ENCODE data around the gene LRRC4B.

LRRC4B gene

DNA sequence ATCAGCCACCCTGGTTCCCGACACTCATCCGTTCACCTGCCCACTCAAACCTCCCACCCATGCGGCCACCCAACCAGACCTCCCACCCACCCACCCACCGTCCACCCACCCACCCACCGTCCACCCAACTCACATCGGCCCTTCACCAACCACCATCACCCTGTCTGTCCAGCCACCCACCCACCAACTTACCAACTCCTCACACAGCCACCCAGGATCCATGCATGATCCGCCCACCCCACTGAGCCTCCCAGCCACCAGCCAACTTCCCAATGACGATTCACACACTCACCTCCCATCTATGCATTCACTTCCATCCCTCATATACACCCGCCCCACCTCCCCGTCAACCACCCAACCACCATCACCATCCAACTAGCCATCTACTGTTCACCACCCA lies 61.5 kb downstream of the LRRC4B start:
- TF ChIP-seq, protein P1, sequence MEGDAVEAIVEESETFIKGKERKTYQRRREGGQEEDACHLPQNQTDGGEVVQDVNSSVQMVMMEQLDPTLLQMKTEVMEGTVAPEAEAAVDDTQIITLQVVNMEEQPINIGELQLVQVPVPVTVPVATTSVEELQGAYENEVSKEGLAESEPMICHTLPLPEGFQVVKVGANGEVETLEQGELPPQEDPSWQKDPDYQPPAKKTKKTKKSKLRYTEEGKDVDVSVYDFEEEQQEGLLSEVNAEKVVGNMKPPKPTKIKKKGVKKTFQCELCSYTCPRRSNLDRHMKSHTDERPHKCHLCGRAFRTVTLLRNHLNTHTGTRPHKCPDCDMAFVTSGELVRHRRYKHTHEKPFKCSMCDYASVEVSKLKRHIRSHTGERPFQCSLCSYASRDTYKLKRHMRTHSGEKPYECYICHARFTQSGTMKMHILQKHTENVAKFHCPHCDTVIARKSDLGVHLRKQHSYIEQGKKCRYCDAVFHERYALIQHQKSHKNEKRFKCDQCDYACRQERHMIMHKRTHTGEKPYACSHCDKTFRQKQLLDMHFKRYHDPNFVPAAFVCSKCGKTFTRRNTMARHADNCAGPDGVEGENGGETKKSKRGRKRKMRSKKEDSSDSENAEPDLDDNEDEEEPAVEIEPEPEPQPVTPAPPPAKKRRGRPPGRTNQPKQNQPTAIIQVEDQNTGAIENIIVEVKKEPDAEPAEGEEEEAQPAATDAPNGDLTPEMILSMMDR (IDR thresholded peaks at IDR 0.05; ENCODE audit: extremely low read depth, insufficient read depth, missing control alignments): no peak
- in situ Hi-C loops (cut with MboI; ENCODE audit: low pct_unique_long_range_greater_than_20kb, low sequenced_read_pairs, unreplicated experiment): no loop called here
- no peak for DNase-seq (ENCODE audit: low spot score)

DNA sequence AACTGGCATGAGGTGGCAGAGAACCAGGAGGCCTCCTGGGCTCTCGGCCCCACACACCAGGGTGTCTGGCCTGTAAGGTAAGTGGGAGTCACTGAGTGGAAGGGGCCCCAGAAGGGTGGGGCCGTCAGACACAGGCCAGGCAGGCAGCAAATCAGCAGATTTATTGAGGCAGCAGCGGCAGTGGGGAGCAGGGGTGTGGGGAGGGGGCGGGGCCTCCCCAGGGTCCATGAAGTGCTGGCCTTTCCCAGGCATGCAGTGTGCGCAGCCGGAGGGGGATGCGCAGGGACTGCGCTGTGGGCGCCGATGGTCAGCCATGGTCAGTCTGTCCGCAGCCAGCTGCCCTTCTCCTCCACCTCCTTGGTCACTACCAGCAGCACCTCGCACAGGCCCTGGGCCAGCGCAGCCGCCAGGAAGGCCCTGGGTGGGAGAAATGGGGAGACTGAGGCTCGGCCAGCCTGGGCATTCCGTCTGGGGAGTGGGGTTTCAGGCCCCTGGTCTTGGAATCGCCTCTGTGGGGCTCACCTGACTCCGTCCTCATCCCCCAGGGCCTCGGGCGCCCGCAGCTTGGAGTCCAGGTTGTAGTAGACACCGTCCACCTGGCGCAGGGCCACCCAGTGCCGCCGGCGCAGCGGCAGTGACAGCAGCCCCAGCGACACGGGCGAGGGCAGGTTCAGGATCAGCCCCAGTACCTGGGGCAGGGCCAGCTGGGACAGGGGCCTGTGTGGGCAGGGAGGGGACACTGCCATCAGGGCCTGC lies 62.2 kb downstream of the LRRC4B start:
- no peak for DNase-seq (ENCODE audit: low spot score)
- TF ChIP-seq, protein P1 (IDR thresholded peaks at IDR 0.05; ENCODE audit: extremely low read depth, insufficient read depth, missing control alignments): no peak
- in situ Hi-C loops (cut with MboI; ENCODE audit: low pct_unique_long_range_greater_than_20kb, low sequenced_read_pairs, unreplicated experiment): no loop called here

DNA sequence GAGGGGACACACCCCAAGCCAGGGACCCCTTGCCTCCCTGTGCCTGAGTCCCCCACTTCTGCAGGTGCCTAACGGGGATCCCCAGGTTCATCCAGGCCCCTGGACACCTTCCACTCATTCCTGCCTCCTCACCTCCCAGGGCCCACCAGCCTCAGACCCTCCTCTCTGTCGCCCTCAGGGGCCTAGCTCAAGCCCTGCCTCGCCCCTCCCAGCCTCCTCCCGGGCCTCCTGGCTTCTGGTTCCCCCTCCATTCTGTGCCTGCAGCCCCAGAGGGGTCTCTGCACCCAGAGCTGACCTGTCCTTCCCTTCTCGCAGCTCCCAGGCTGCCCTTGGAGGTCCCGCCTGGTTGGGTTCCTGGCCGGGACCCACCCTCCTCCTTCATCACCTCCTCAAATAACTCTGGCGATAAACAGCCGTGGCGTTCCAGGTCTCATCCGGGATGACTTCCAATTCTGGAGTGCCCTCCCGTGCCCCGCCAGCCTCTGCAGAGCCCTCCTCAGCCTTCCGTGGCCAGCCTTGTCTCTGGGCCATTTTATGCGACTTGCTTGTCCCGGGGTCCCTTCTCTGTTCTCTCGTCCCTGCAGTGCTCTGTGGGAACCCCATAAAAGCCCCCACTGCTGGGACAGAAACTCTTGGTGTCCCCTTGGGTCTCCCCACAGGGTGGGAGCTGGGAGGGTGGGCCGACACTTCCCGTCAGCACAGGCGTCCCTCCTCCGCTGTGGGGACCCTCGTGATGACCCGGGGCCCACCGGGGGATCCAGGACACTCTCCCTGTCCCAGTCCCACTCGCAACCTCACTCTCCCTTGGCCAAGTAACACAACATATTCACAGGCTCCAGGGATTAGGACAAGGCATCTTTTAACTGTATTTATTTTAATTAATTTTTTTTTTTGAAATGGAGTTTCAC lies 66.4 kb downstream of the LRRC4B start:
- in situ Hi-C loops (cut with MboI; ENCODE audit: low pct_unique_long_range_greater_than_20kb, low sequenced_read_pairs, unreplicated experiment): no loop called here
- no peak for DNase-seq (ENCODE audit: low spot score)
- TF ChIP-seq, protein P1 (IDR thresholded peaks at IDR 0.05; ENCODE audit: extremely low read depth, insufficient read depth, missing control alignments): no peak

DNA sequence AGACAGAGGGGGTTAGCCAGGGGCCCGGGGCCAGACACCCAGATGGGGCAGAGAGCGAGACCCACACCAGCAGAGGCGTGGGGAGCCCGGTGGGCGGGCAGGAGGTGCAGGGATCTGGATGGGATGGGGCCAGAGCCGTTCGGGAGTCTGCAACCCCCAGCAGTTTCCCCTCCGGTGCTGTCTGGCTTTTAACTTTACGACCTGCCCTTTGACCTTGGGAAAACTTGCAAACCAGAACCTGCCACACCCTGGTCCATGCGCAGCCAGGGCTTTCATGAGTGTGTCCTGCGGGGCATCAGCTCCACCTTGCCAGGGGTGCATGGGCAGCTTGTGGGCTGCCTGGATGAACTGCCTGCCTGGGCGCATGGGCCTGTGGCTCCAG lies 67.1 kb downstream of the LRRC4B start:
- TF ChIP-seq, protein P1 (IDR thresholded peaks at IDR 0.05; ENCODE audit: extremely low read depth, insufficient read depth, missing control alignments): no peak
- in situ Hi-C loops (cut with MboI; ENCODE audit: low pct_unique_long_range_greater_than_20kb, low sequenced_read_pairs, unreplicated experiment): no loop called here
- DNase-seq (ENCODE audit: low spot score): no peak

DNA sequence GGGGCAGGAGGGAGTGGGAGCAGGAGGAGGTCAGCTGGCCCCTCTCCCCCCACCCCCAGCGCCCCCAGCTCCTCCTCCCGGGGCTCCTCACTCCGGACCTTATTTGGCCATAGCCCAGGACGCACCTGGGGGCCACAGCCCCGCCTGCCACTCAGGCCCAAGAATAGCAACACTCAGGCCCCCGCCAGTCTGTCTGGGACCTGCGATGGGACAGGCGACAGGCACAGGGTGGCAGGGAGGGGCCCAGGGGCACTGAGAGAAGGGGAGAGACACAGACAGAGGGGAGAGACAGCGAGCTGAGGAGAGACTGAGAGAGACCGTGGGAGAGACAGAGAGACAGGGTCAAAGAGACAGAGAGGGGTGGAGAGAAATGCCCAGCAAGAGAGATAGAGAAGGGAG lies 67.5 kb downstream of the LRRC4B start:
- TF ChIP-seq, protein P1 (IDR thresholded peaks at IDR 0.05; ENCODE audit: extremely low read depth, insufficient read depth, missing control alignments): no peak
- in situ Hi-C loops (cut with MboI; ENCODE audit: low pct_unique_long_range_greater_than_20kb, low sequenced_read_pairs, unreplicated experiment): no loop called here
- no peak for DNase-seq (ENCODE audit: low spot score)

DNA sequence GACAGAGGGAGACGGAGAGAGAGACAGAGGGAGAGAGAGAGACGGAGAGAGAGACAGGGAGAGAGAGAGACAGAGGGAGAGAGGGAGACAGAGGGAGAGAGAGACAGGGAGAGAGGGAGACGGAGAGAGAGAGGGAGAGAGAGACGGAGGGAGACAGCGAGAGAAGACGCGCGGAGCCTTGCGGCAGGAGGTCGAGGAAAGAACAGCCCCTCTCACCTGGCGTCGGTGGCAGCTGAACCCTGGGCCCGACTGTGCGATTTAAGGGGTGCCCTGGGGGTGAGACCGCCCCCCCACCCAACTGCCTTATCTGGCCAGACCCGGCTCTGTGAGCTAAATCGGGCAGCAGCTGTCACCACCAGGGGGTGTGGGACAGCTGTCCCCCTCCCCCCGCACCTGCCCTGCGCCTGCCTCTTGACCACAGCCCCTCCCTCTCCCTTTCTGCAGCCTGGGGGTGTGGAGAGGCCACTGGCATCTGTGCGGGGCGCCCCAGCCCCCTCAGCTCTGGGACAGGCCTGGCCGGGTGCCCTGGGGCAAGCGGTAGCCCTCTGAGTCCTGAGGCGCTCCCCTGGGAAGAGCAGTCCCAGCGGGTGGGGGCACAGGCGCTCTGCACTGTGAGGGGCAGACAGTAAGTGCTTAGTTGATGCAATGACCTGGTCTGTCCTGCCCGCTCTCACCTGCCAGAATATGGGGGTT lies 68.0 kb downstream of the LRRC4B start:
- TF ChIP-seq, protein P1 (IDR thresholded peaks at IDR 0.05; ENCODE audit: extremely low read depth, insufficient read depth, missing control alignments): peak; percentile 28
- DNase-seq (ENCODE audit: low spot score): peak; percentile 77
- in situ Hi-C loops (cut with MboI; ENCODE audit: low pct_unique_long_range_greater_than_20kb, low sequenced_read_pairs, unreplicated experiment): no loop called here

Data from GM13977 (cell line).